ENCODE measurements around the gene KIAA1614. TPM values are rescaled to one million over a fixed set of nuclear protein-coding genes. Genes with fewer than 3 reads are reported as not detected.
"Not testable (repeated sequence)": the region's sequence is repeated elsewhere in the genome, so short reads cannot be mapped to it uniquely, and the experiment has no call there.

KIAA1614 gene
- polyA plus RNA-seq, 1 donor, result 12.3 TPM

DNA sequence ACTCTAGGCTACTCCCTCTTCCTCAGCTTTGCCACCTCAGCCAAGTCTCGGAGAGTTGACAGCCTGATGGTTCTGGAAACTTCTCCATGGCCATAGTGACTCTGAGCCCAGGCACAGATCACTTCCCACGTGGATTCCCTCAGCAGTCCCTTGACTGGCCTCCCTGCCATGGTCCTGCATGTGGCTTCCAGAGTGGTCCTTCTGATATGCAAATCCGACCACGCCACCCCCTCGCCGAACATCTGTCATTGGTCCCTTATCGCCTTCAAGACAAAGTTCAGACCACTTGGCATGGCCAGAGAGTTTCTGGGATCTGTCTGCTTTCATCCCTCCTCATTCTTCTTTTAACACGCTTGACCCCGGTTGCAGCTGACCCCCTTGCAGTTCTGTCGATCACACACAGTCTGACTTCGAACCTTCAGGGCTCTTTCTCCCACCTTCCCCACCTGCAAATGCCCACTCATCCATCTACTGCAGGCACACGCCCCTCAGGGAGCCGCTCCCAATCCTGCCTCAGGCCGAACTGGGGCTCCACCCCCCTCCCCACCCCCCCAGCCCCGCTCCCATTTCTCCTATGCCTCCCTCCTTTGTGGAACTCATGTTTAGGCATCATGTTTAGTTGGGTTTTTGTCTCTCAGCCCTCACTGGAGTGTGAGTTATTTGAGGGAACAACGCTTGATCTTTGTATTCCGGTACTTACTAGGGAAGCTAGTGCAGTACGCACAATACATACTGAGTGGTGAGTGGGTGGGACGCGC is 29.0 kb downstream of the KIAA1614 start:
- no peak for DNase-seq (ENCODE audit: low read depth)

DNA sequence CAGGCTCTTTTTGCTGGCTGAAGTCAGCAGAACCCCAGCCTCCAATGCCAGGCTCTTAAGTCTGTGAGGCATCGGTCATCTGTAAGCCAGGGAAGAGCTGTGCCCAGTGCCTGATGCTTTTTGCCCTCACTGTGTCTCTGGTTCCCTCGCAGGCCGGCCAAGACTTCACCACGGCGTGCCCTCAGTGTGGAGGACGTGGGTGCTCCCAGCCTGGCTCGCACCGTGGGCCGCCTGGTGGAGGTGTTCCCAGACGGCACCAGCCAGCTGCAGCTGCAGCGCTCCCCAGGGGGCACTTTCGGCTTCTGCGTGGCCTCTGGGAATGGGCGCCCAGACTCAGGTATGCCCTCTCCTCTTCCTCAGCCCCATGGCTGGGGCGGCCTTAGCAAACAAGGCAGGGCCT is 32.5 kb downstream of the KIAA1614 start:
- no peak for DNase-seq (ENCODE audit: low read depth)

- no peak for DNase-seq (ENCODE audit: low read depth)
These were observed 32.9 kb downstream of the KIAA1614 start for GRCh38 chr1:180945551-180945950.

DNA sequence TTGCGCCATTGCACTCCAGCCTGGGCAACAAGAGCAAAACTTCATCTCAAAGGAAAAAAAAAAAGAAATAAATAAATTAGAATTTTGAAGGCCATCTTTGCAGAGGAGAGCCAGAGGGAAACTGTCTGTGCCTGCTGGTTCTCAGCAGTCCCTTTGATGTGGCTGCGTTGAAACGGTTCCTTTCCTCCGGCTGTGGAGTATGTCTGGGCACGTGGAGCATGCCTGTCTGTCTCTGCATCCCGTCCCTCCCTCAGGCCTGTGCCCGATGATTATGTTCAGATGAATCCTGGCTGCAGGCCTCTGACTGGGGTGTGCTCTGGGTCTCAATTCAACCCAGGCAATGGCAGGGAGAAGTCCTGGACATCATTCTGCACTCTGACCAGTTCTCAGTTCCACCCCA is 33.4 kb downstream of the KIAA1614 start:
- no peak for DNase-seq (ENCODE audit: low read depth)

DNA sequence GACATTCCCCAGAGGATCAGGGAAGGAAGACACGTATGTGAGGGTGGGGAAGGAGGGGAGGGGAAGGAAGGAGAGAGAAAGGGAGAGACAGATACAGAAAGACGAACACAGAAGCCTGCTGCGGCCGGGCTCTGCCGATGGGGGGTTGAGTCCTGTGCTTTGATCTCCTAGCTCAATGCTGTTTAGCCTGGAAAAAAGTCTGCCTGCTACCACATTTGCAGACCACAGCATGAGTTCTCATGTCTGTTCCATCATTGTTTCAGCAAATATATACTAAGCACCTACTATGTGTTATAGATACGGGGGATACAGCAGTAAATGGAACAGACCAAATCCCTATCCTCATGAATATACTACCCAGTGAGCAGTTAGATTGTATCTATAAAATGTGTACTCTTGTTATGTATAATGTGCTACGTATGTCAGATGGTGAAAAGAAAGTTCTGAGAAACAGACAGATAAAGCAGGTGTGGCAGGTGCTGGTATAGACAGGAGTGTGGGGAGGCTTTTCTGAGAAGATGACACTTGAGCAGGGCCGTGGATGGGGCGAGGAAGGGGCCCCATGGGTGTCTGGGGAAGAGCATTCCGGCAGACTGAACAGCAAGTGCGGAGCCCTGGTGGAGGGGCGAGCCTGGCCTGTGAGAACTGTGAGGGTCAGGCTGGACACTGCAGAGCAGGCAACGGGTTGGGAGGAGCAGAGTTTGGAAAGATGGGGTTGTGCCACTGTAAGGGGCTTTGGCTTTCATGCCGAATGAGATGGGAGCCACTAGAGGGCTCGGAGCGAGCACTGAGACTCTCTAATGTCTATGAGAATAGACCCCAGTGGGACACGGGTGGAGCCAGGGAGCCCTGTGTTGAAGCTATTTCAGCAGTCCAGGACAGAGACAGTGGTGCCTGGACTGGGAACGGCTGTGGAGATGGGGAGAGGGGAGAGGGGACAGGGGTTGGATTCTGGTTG is 34.1 kb downstream of the KIAA1614 start:
- DNase-seq (ENCODE audit: low read depth), result no peak

- no peak for DNase-seq (ENCODE audit: low read depth)
These were observed 34.8 kb downstream of the KIAA1614 start for GRCh38 chr1:180947499-180947885.

GRCh38 chr1:180947901-180948640 is 35.4 kb downstream of the KIAA1614 start:
- DNase-seq (ENCODE audit: low read depth), result no peak

DNA sequence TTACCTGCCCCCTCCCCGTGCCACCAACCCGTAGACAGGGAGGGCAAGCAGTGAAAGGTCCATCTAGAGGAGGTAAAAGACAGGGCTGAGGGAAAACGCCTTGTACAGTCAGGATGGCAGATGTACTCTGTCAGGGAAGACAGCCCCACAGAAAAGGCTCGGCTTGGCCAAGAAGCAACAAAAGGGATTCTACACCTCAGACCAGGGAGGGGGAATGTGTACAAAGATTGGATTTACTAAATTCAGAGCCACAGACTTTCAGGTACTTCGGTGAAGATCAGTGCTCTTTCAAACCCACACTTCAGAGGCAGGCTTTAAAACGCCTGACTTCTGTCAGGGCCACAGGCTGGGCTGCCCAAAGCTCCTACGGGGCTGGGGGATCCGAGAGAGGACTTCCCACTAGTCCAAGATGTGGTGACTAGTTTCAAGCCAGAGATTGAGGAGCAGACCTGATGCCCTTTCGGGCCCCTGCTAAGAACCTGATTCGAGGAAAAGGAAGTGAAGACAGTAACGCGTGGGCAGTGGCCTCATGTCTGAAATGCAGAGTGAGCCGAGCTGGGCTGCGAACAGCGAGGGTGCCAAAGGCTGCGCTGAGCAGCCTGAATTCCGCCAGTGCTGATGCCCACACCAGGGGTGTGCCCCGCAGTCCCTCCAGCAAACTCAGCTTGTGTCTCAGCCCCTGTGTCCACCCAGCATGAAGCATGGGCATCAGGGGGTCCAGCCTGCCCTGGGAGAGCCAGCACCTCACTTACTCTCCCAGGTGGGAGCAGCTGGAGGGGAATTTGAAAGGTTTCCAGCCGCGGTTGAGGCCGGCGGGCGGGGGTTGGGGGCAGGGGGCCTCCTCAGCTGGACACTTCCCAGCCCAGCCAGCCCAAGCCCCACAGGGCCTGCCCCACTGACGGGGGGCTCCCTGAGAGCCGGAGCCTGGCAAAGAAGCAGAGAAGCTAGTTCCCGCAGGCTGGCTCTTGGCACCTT is 36.2 kb downstream of the KIAA1614 start:
- no peak for DNase-seq (ENCODE audit: low read depth)

GRCh38 chr1:180949616-180950000 is 36.9 kb downstream of the KIAA1614 start:
- no peak for DNase-seq (ENCODE audit: low read depth)

DNA sequence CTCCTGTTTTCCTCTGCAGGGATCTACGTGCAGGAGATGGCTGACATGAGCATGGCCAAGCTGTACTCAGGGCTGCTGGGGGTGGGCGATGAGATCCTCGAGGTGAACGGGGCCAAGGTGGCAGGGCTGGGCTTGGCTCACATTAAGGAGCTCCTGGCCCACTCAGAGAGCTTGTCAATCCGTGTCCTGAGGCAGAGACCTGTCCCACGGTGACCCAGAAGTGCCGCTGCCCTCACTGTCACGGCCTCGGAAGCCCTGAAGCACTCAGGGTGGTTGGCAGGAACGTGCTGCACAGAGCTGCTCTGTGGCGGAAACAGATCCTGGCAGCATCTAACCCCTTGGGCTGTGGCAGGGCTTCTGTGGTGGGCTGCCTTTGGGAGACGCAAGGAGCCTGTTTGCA is 37.6 kb downstream of the KIAA1614 start:
- DNase-seq (ENCODE audit: low read depth), result no peak

DNA sequence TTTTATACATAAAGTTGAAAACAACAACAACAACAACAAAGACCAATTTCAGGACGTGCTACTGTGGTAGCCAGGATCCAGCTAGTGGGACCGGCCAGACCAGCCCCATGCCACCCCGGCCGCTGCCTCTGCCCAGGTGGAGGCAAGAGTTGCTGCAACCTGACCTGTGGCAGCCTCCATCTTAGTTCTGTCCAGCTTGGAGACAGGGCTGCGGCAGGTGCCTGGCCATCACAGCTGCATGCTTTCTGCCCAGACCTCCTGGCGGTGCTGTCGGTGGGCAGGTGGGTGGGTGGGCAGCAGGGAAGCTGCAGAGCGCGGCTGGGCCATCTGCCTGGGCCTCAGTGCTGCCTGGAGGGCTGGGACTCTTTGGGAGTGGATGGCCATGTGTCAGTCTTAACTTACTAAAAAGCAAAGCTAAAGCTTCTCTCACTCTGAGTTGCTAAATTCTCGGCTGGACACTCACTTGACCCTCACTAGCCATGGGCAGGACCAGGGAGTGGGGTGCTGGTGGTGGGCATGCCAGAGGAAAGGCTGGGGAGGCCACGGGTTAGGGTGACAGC is 38.6 kb downstream of the KIAA1614 start:
- no peak for DNase-seq (ENCODE audit: low read depth)

DNA sequence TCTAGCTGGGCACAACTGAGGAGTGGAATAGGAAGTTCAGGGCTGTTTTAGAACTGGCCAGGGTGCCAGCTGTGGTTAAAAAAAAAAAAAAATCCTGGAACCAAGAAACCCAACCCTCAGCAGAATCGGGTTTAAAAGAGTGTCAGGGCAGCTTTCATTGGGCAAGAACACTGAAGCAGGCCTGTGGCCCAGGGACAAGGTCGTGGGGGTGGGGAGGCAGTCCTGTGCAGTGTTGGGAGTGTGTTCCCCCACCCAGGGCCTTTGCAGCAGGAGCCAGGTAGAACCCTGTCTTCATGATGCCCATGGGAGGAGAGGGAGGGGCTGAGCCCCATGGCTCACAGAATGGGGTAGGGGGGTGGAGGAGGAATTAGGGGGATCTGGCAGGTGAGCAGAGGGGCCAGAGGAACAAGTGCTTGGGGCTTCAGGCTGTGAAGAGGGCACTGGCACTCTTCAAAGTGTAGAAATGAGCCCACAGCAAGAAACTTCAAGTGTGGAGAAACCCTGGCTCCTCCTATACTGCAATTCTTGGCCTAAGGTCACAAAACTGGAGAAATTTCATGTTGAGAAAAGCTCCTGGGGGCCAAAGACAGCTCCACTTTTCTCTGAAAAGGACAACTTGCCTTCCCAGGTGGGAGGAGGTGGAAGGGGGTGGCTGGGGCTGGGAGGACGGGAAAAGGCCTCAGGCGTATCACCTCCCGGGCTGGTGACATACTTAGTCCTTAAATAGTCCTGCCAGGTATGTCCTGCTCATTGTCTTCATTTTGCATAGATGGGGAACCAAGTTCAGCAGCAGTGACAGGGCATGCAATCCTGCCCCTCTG is 39.3 kb downstream of the KIAA1614 start:
- DNase-seq (ENCODE audit: low read depth), result no peak

- DNase-seq (ENCODE audit: low read depth), result no peak
These were observed 39.9 kb downstream of the KIAA1614 start for GRCh38 chr1:180952657-180953013.

- no peak for DNase-seq (ENCODE audit: low read depth)
These were observed 40.8 kb downstream of the KIAA1614 start for GRCh38 chr1:180953291-180954004.

- DNase-seq (ENCODE audit: low read depth), result peak; percentile 17
These were observed 41.5 kb downstream of the KIAA1614 start for GRCh38 chr1:180954005-180954800.

GRCh38 chr1:180954801-180955165 is 42.1 kb downstream of the KIAA1614 start:
- DNase-seq (ENCODE audit: low read depth), result no peak

DNA sequence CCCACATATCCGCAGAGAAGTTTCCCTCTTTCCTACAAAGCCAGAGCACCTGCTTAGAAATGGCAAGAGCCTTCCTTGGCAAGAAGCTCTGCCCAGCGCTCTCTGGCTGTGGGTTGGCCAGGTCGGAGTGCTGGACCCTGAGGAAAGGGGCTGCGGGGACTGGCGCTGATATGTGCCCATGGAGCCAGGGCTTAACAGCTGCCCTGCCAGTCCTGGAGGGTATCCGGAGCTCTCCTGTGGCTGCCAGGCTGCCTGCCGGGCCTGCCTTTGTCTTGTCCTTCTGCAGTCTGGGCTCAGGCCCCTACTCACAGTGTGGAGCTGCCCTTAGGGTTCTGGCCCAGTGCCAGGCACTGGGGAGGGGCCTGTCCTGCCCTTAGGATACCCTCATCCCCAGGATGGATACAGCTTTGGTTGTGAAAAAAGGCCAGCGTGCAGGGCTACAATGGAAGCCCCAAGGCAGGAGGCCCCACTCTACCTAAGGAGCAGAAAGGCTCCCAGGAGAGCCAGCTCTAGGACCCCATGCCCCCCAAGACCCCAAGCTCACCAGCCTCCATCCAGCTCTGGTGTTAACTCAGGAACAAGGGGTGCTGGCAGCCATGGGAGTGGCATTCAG is 43.4 kb downstream of the KIAA1614 start:
- DNase-seq (ENCODE audit: low read depth), result no peak

DNA sequence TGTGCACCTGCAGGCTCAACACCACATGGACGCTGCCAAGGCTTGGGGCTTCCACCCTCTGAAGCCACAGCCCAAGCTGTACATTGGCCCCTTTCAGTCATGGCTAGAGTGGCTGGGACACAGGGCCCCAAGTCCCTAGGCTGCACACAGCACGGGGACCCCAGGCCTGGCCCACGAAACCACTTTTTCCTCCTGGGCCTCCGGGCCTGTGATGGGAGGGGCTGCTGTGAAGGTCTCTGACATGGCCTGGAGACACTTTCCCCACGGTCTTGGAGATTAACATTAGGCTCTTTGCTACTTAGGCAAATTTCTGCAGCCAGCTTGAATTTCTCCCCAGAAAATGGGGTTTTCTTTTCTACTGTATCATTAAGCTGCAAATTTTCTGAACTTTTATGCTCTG is 46.9 kb downstream of the KIAA1614 start:
- DNase-seq (ENCODE audit: low read depth), result not testable (repeated sequence)
